ENCODE results near the gene DOCK3.
A peak's percentile ranks its signal among the peaks of the same experiment; 100 is the strongest.

DOCK3 gene

DNA sequence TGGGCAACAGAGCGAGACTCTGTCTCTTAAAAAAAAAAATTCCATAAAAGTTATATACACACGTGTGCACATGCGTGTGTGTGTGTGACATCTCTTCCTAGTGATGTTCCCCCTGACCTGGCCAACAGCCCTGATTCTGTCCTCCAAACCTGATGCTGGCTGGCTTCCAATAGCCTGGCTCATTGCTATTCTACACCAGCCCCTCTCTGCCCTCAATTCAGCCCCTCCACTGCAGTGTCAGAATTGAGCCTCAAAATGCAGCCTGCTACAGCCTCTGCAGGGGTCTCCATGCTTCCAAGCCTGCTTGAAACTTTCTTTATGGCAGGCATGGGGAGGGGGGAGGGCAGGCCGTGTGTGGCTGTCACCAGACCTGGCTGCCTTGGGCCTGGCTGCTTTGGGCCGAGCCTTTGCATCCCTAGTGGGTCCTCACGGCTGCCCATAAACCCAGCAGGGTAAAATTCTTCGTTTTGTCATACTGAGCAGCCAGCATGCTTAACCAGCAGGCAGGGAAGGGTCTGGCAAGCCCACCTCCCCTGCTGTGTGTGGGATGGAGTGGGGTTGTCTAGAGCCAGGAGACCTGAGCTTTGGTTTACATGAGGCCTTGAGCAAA lies 22.7 kb upstream of the DOCK3 start:
- Histone ChIP-seq H3K4me3 (replicated peaks; ENCODE audit: low read depth, low read length) (no peak overlapping the region), H3K27me3 (replicated peaks; ENCODE audit: control insufficient read depth, insufficient read depth, low read length) (no peaks in the 10 kb centered on the region; the same call in 1 of the 2 replicates), H3K36me3 (ENCODE audit: control insufficient read depth, insufficient read depth, low read length) (no peaks in the 10 kb centered on the region)
- DNase-seq (ENCODE audit: extremely low read depth, insufficient read length): no peak
- TF ChIP-seq, protein P1, sequence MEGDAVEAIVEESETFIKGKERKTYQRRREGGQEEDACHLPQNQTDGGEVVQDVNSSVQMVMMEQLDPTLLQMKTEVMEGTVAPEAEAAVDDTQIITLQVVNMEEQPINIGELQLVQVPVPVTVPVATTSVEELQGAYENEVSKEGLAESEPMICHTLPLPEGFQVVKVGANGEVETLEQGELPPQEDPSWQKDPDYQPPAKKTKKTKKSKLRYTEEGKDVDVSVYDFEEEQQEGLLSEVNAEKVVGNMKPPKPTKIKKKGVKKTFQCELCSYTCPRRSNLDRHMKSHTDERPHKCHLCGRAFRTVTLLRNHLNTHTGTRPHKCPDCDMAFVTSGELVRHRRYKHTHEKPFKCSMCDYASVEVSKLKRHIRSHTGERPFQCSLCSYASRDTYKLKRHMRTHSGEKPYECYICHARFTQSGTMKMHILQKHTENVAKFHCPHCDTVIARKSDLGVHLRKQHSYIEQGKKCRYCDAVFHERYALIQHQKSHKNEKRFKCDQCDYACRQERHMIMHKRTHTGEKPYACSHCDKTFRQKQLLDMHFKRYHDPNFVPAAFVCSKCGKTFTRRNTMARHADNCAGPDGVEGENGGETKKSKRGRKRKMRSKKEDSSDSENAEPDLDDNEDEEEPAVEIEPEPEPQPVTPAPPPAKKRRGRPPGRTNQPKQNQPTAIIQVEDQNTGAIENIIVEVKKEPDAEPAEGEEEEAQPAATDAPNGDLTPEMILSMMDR (IDR thresholded peaks at IDR 0.05; ENCODE audit: insufficient read depth, low read length, poor library complexity, severe bottlenecking): no peak

- no peaks in the 10 kb centered on the region; the same call in 1 of the 2 replicates for H3K27me3 ChIP-seq (replicated peaks; ENCODE audit: control insufficient read depth, insufficient read depth, low read length)
- DNase-seq (ENCODE audit: extremely low read depth, insufficient read length): no peak
- H3K36me3 ChIP-seq (ENCODE audit: control insufficient read depth, insufficient read depth, low read length): no peaks in the 10 kb centered on the region
- H3K4me3 ChIP-seq (replicated peaks; ENCODE audit: low read depth, low read length): no peak overlapping the region
- TF ChIP-seq, protein P1 (IDR thresholded peaks at IDR 0.05; ENCODE audit: insufficient read depth, low read length, poor library complexity, severe bottlenecking): peak; percentile 63
Observed at GRCh38 chr3:50652709-50653108, 22.0 kb upstream of the DOCK3 start.

DNA sequence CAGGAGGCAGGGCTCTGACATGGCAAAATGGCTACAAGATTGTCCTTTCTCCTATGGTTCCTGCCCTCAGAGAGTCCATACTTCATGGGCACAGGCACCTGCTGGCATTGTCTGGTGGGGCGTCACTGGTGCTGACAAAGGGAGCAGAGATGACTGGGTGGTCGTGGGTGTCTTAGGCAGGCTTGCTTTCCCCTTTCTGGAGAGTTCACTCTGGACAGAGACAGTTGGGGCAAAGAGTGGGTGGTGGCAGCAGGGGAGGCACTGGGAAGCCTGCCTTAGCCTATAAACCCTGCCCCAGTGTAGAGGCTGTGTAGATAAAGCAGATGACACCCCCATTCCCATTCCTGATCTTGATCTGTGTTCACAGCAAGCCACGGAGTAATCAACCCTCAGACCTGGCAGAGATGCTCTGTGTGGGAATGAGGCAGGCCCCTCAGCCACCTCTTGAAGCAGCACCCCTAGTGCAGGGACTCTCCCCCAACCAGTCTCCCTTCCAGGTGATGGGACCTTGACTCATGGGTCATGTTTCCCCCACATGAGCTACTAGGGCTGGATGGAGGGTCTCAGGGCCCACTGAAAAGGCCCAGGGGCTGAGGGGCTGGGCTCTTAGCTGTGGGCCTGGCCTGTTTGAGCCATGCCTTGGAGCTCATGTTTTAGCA lies 20.7 kb upstream of the DOCK3 start:
- Histone ChIP-seq H3K36me3 (ENCODE audit: control insufficient read depth, insufficient read depth, low read length) (no peaks in the 10 kb centered on the region), H3K27me3 (replicated peaks; ENCODE audit: control insufficient read depth, insufficient read depth, low read length) (no peaks in the 10 kb centered on the region; the same call in 1 of the 2 replicates), H3K4me3 (replicated peaks; ENCODE audit: low read depth, low read length) (no peak overlapping the region)
- DNase-seq (ENCODE audit: extremely low read depth, insufficient read length): no peak
- TF ChIP-seq, protein P1 (IDR thresholded peaks at IDR 0.05; ENCODE audit: insufficient read depth, low read length, poor library complexity, severe bottlenecking): no peak

DNA sequence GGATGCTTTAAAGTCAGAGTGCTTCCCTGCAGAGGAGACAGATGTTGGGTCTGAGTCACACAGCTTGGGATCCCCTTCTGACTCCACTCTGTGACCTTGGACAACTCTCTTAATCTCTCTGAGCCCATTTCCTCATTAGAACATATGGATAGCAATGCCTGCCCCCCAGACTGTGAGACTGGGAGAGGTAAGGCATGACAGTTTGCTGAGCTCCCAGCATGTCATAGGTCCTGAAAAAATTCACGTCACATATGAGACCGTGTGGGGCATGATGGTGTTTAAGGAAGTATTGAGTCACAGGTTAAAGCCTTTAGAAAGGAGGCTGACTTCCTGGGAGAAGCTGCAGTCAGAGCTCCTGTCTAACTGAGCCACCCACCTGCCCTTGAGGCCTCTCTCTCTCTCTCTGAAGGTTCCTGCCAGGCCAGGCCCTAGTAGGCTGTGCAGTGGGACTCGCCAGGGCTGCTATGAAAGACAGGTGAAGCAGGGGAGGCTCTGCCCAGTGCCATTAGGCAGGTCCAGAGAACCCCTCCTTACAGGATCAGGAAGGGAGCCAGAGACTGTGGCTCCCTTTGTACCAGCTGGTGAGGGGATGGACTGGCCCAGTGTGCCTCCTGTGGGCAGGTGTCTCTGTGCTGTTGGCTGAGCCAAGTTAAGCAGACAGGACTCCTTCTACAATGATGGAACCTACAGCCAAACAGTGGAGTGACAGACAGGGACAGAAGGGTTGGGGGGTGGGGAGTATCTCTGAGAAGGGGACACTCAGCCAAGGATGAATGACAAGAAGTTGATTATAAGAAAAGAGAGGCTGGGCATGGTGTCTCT lies 19.5 kb upstream of the DOCK3 start:
- Histone ChIP-seq H3K27me3 (replicated peaks; ENCODE audit: control insufficient read depth, insufficient read depth, low read length) (peaks cover under 1% of the 10 kb centered on the region; the same call in 1 of the 2 replicates), H3K4me3 (replicated peaks; ENCODE audit: low read depth, low read length) (no peak overlapping the region), H3K36me3 (ENCODE audit: control insufficient read depth, insufficient read depth, low read length) (no peaks in the 10 kb centered on the region)
- TF ChIP-seq, protein P1 (IDR thresholded peaks at IDR 0.05; ENCODE audit: insufficient read depth, low read length, poor library complexity, severe bottlenecking): no peak
- DNase-seq (ENCODE audit: extremely low read depth, insufficient read length): no peak

- Histone ChIP-seq H3K27me3 (replicated peaks; ENCODE audit: control insufficient read depth, insufficient read depth, low read length) (peaks cover 3% of the 10 kb centered on the region; the same call in 1 of the 2 replicates), H3K4me3 (replicated peaks; ENCODE audit: low read depth, low read length) (no peak overlapping the region), H3K36me3 (ENCODE audit: control insufficient read depth, insufficient read depth, low read length) (no peaks in the 10 kb centered on the region)
- DNase-seq (ENCODE audit: extremely low read depth, insufficient read length): no peak
- TF ChIP-seq, protein P1 (IDR thresholded peaks at IDR 0.05; ENCODE audit: insufficient read depth, low read length, poor library complexity, severe bottlenecking): no peak
Observed at GRCh38 chr3:50656417-50657195, 18.1 kb upstream of the DOCK3 start.

All from GM06990 (cell line).